Transverse colon (tissue), 4 donors: Measurements from ENCODE around the gene TMEM263. TPM values are rescaled to one million over a fixed set of nuclear protein-coding genes. Genes with fewer than 3 reads are reported as not detected.
"Not testable (repeated sequence)": the region's sequence is repeated elsewhere in the genome, so short reads cannot be mapped to it uniquely, and the experiment has no call there.

Source experiments
- DNase-seq: peaks from one replicate; pipeline ENCODE4 v3.0.0-alpha.2; 2019
- H3K27ac ChIP-seq, 4 donors: fragments of 200-600 bp; sonication (generic); 2 replicates each; pipeline ENCODE4 v1.5.1; 2016 to 2018; ENCODE audit warnings: inconsistent platforms in 4 of 4
- H3K27me3 ChIP-seq: fragments of 200-600 bp; sonication (generic); 2 replicates; pipeline ENCODE4 v1.5.1; 2017; ENCODE audit warnings: inconsistent platforms
- H3K36me3 ChIP-seq, 4 donors: fragments of 200-600 bp; sonication (generic); 2 replicates each; pipeline ENCODE4 v1.5.1; 2017 to 2019; ENCODE audit warnings: inconsistent platforms in 4 of 4
- H3K4me1 ChIP-seq, 4 donors: fragments of 200-600 bp; sonication (generic); 2 replicates each; pipeline ENCODE4 v1.5.1; 2017 to 2020; ENCODE audit warnings: inconsistent platforms in 4 of 4
- H3K4me3 ChIP-seq, 4 donors: fragments of 200-600 bp; sonication (generic); 1 replicate in 1 of 4; 2 replicates in 3 of 4; pipeline versions ENCODE4 v1.5.1 to v1.6.1; 2017 to 2019; ENCODE audit warnings: inconsistent platforms in 4 of 4
- H3K9me3 ChIP-seq, 2 donors: fragments of 200-600 bp; sonication (generic); 2 replicates each; pipeline ENCODE4 v1.5.1; 2017 to 2019; ENCODE audit warnings: inconsistent platforms in 2 of 2
- CTCF ChIP-seq, 5 experiments: fragments of 200-600 bp in 3 of 5; fragments of 450-650 bp in 2 of 5; sonication (generic) in 3 of 5; IDR thresholded peaks; 1 replicate in 2 of 5; 2 replicates in 3 of 5; pipeline ENCODE4 v1.5.1; 2016 to 2017; ENCODE audit warnings: antibody characterized with exemption in 5 of 5, inconsistent platforms in 3 of 5, mild to moderate bottlenecking in 2 of 5, moderate library complexity in 1 of 5
- EP300 ChIP-seq: sonication (generic); formaldehyde crosslinking; IDR thresholded peaks from one replicate; pipeline ENCODE4 v1.6.1; 2017; ENCODE audit warnings: antibody characterized with exemption, low read depth
- POLR2A ChIP-seq: fragments of 450-650 bp; IDR thresholded peaks from one replicate; pipeline ENCODE4 v1.6.1; 2016; ENCODE audit warnings: antibody characterized with exemption, mild to moderate bottlenecking, moderate library complexity
- POLR2AphosphoS5 ChIP-seq, 3 donors: sonication (generic); formaldehyde crosslinking; IDR thresholded peaks; one replicate each; pipeline ENCODE4 v1.6.1; 2016; ENCODE audit warnings: antibody characterized with exemption in 3 of 3
- whole genome bisulfite sequencing, 2 donors: methylation state at CpG; one replicate each; pipeline ENCODE4 v1.1.5; 2018; ENCODE audit warnings: low coverage in 1 of 2; 5-methylcytosine and 5-hydroxymethylcytosine counted together
- in situ Hi-C, 4 donors: fragments of 200-750 bp; cut with MboI; loops; one replicate each; pipeline versions ENCODE4 v1.15.0 to v1.15.1; 2017; ENCODE audit warnings: low sequenced_read_pairs in 3 of 4, low pct_ligation_motif_present in 1 of 4, low pct_unique_long_range_greater_than_20kb in 1 of 4
- intact Hi-C: fragments of 100-400 bp; cut with DNase I; formaldehyde crosslinking; loops from one replicate; pipeline ENCODE4 v1.15.1; 2023; ENCODE audit warnings: low total_unique reads
- total RNA-seq, 4 donors: library from RNA; depleted of rRNA; stranded (reverse); fragments of >200 nt; gene quantifications; one replicate each; pipeline ENCODE4 v1.1.0, GENCODE V29; 2016

TMEM263 gene
- total RNA-seq, 4 donors from 2014 or later, result 13.5 to 34.6 (median 18.7) TPM

GRCh38 chr12:106997916-106998315 is 42.2 kb downstream of the TMEM263 start:
- no peak for TF ChIP-seq POLR2AphosphoS5 (IDR thresholded peaks at IDR 0.05)
- TF ChIP-seq EP300, result no peak
- no peak for TF ChIP-seq CTCF (IDR thresholded peaks at IDR 0.05)
- TF ChIP-seq POLR2A, result no peak
- DNase-seq, result no peak
- Histone ChIP-seq H3K9me3 (no peaks in the 10 kb centered on the region), H3K4me3 (no peak overlapping the region), H3K27ac (no peak overlapping the region), H3K27me3 (no peaks in the 10 kb centered on the region), H3K36me3 (peaks cover 0 to 20% (median 5%) of the 10 kb centered on the region in 4 donors), H3K4me1 (no peaks in the 10 kb centered on the region)
- in situ Hi-C loops (no loop called here), intact Hi-C loops (no loop called here)
- WGBS, 2 donors, result 100% methylated on average over 1 of the region's 1 CpG

- no peaks in the 10 kb centered on the region for H3K4me1 ChIP-seq
- TF ChIP-seq EP300 (no peak), POLR2A (no peak), POLR2AphosphoS5 (IDR thresholded peaks at IDR 0.05) (no peak), CTCF (IDR thresholded peaks at IDR 0.05) (no peak)
- no peaks in the 10 kb centered on the region for H3K9me3 ChIP-seq
- WGBS, 2 donors, result 84 to 88% methylated on average over 6 of the region's 6 CpGs
- no peak overlapping the region for H3K27ac ChIP-seq
- no peak for DNase-seq
- intact Hi-C loops, result no loop called here
- peaks cover 0 to 20% (median 5%) of the 10 kb centered on the region in 4 donors for H3K36me3 ChIP-seq
- no peaks in the 10 kb centered on the region for H3K27me3 ChIP-seq
- no peak overlapping the region for H3K4me3 ChIP-seq
- in situ Hi-C loops, result no loop called here
These were observed 43.7 kb downstream of the TMEM263 start for GRCh38 chr12:106999446-106999845.

GRCh38 chr12:107002665-107003064 is 47.0 kb downstream of the TMEM263 start:
- H3K27ac ChIP-seq, H3K9me3 ChIP-seq, H3K27me3 ChIP-seq, H3K4me3 ChIP-seq, in situ Hi-C loops, intact Hi-C loops, H3K4me1 ChIP-seq, DNase-seq: not testable (repeated sequence)
- peaks cover 0 to 10% (median 3%) of the 10 kb centered on the region in 4 donors for H3K36me3 ChIP-seq
- WGBS, 2 donors, result 69 to 93% methylated on average over 4 of the region's 4 CpGs

GRCh38 chr12:107007411-107007810 is 51.7 kb downstream of the TMEM263 start:
- H3K4me1 ChIP-seq, result no peaks in the 10 kb centered on the region
- H3K9me3 ChIP-seq, result no peaks in the 10 kb centered on the region
- no peak overlapping the region for H3K27ac ChIP-seq
- 92 to 95% methylated on average over 4 of the region's 4 CpGs for WGBS, 2 donors
- no peaks in the 10 kb centered on the region for H3K36me3 ChIP-seq
- H3K4me3 ChIP-seq, result no peak overlapping the region
- H3K27me3 ChIP-seq, result no peaks in the 10 kb centered on the region
- TF ChIP-seq POLR2A (no peak), POLR2AphosphoS5 (IDR thresholded peaks at IDR 0.05) (no peak), EP300 (no peak), CTCF (IDR thresholded peaks at IDR 0.05) (no peak)
- DNase-seq, result no peak
- intact Hi-C loops, result no loop called here
- in situ Hi-C loops, result no loop called here

- intact Hi-C loops (no loop called here), in situ Hi-C loops (no loop called here)
- DNase-seq, result no peak
- no peak overlapping the region for H3K27ac ChIP-seq
- no peak overlapping the region for H3K4me3 ChIP-seq
- WGBS, 2 donors, result 75 to 92% methylated on average over 2 of the region's 2 CpGs
- no peaks in the 10 kb centered on the region for H3K36me3 ChIP-seq
- no peaks in the 10 kb centered on the region for H3K4me1 ChIP-seq
- H3K27me3 ChIP-seq, result no peaks in the 10 kb centered on the region
- TF ChIP-seq EP300 (no peak), POLR2A (no peak), POLR2AphosphoS5 (IDR thresholded peaks at IDR 0.05) (no peak), CTCF (IDR thresholded peaks at IDR 0.05) (no peak)
- H3K9me3 ChIP-seq, result no peaks in the 10 kb centered on the region
These were observed 55.8 kb downstream of the TMEM263 start for GRCh38 chr12:107011519-107011918.
